Adrenal gland (tissue), 19 donors: ENCODE data around the gene TRIM38. TPM values are rescaled to one million over a fixed set of nuclear protein-coding genes. Genes with fewer than 3 reads are reported as not detected.

Experiments used
- DNase-seq, 7 donors: peaks; one replicate each; pipeline ENCODE4 v3.0.0-alpha.2; 2019 to 2020
- H3K27ac ChIP-seq, 5 donors: fragments of 200-600 bp; sonication (generic) in 4 of 5; 1 replicate in 3 of 5; 2 replicates in 2 of 5; pipeline versions ENCODE4 v1.5.1 to v1.8.0; 2016 to 2020; ENCODE audit warnings: mild to moderate bottlenecking in 1 of 5
- H3K27me3 ChIP-seq: fragments of 200-600 bp; 2 replicates; pipeline ENCODE4 v1.8.0; 2021
- H3K36me3 ChIP-seq, 2 donors: fragments of 200-600 bp; replicated peaks in 1 of 2; 1 replicate in 1 of 2; 2 replicates in 1 of 2; pipeline versions ENCODE4 v1.5.1 to v1.8.0; 2018 to 2022
- H3K4me1 ChIP-seq, 2 donors: fragments of 200-600 bp; replicated peaks in 1 of 2; 1 replicate in 1 of 2; 2 replicates in 1 of 2; pipeline versions ENCODE4 v1.5.1 to v1.8.0; 2018 to 2021
- H3K4me3 ChIP-seq, 4 donors: fragments of 200-600 bp; sonication (generic) in 3 of 4; one replicate each; pipeline ENCODE4 v1.5.1; 2016 to 2018
- H3K9me3 ChIP-seq, 3 donors: fragments of 200-600 bp; sonication (generic) in 1 of 3; replicated peaks in 1 of 3; 1 replicate in 2 of 3; 2 replicates in 1 of 3; pipeline versions ENCODE4 v1.5.1 to v1.8.0; 2016 to 2021
- CTCF ChIP-seq, 6 experiments: fragments of 450-650 bp in 4 of 6; fragments of 200-600 bp in 2 of 6; sonication (generic) in 1 of 6; IDR thresholded peaks; 1 replicate in 5 of 6; 2 replicates in 1 of 6; pipeline versions ENCODE4 v1.5.1 to v1.8.0; 2016 to 2021; ENCODE audit warnings: antibody characterized with exemption in 6 of 6, mild to moderate bottlenecking in 2 of 6, moderate library complexity in 1 of 6
- POLR2A ChIP-seq, 2 donors: fragments of 450-650 bp; IDR thresholded peaks; one replicate each; pipeline ENCODE4 v1.6.1; 2017; ENCODE audit warnings: antibody characterized with exemption in 2 of 2, mild to moderate bottlenecking in 2 of 2, moderate library complexity in 1 of 2
- WGBS, 4 donors: extraction: QIAGEN DNeasy Blood & Tissue Kit in 2 of 4; methylation state at CpG; one replicate each; pipeline versions ENCODE4 v1.1.5 to v1.1.7; 2013 to 2017; 5-methylcytosine and 5-hydroxymethylcytosine counted together
- intact Hi-C, 2 donors: fragments of 100-400 bp; cut with DNase I; formaldehyde crosslinking; loops; one replicate each; pipeline versions ENCODE4 v1.14.1 to v1.15.0; 2022 to 2023
- long read RNA-seq, 10 donors: library from polyadenylated mRNA in 3 of 10; unstranded in 2 of 10; stranded (forward) in 1 of 10; transcript quantifications; one replicate each; pipeline ENCODE4 v2.0.0 and lab custom pipeline, GENCODE V29; 2021 to 2026
- polyA plus RNA-seq, 3 donors: library from polyadenylated mRNA; stranded (reverse); fragments of 200-250 nt in 2 of 3; fragments of 350-450 nt in 1 of 3; fragmentation: Illumina TruSeq in 1 of 3; extraction: RNeasy Lipid Tissue Mini Kit (QIAGEN cat#74804) in 1 of 3; gene quantifications; one replicate each; pipeline ENCODE4 v1.2.3, GENCODE V29; 2013 to 2014
- total RNA-seq, 9 donors: library from RNA; depleted of rRNA in 4 of 9; stranded (reverse); fragments of >200 nt in 4 of 9; fragments of 120-200 nt in 1 of 9; fragmentation: NEBNext Ultra II Directional in 1 of 9; extraction: Animal tissue kit (Norgen Biotek cat#: 25700) in 1 of 9; gene quantifications; one replicate each; pipeline versions ENCODE4 v1.1.0 to v1.2.4, GENCODE V29; 2013 to 2023
- donor health status: healthy with polysubstance abuse.
- donor health status: Bipolar disorder and iron deficiency.
- donor health status: DM: yes; HTN: yes; CAD: no.
- donor health status: DM: no; HTN: no; CAD: no.
- donor health status: DM: no; HTN: no; CAD: no.
- donor health status: DM: yes; HTN: yes; CAD: no.

The TRIM38 gene
- total RNA-seq (10 to 100 TPM in 6 of 9 donors, 1 to 10 TPM in 3; 8.3 to 15.6 (median 11.0) TPM), polyA plus RNA-seq (1 to 10 TPM; 5.7 to 8.9 (median 7.9) TPM)
- long read RNA-seq, donor 1, full-length matches to known transcripts, result 2 of 2 reads
- long read RNA-seq, donor 1, partial matches to known transcripts, result 0 of 2 reads
- long read RNA-seq, donor 1, other reads (novel, unspliced or antisense), result 0 of 2 reads
- long read RNA-seq, donor 2, full-length matches to known transcripts, result 2 of 2 reads
- long read RNA-seq, donor 2, partial matches to known transcripts, result 0 of 2 reads
- long read RNA-seq, donor 2, other reads (novel, unspliced or antisense), result 0 of 2 reads
- long read RNA-seq, donor 3, full-length matches to known transcripts, result 1 of 1 reads
- long read RNA-seq, donor 3, partial matches to known transcripts, result 0 of 1 reads
- long read RNA-seq, donor 3, other reads (novel, unspliced or antisense), result 0 of 1 reads
- long read RNA-seq, donor 4, full-length matches to known transcripts, result 7 of 17 reads
- long read RNA-seq, donor 4, partial matches to known transcripts, result 2 of 17 reads
- long read RNA-seq, donor 4, other reads (novel, unspliced or antisense), result 8 of 17 reads
- long read RNA-seq, donor 5, full-length matches to known transcripts, result 23 of 32 reads
- long read RNA-seq, donor 5, partial matches to known transcripts, result 1 of 32 reads
- long read RNA-seq, donor 5, other reads (novel, unspliced or antisense), result 8 of 32 reads
- long read RNA-seq, donor 6, full-length matches to known transcripts, result 2 of 5 reads
- long read RNA-seq, donor 6, partial matches to known transcripts, result 0 of 5 reads
- long read RNA-seq, donor 6, other reads (novel, unspliced or antisense), result 3 of 5 reads
- long read RNA-seq, donor 7, full-length matches to known transcripts, result 1 of 1 reads
- long read RNA-seq, donor 7, partial matches to known transcripts, result 0 of 1 reads
- long read RNA-seq, donor 7, other reads (novel, unspliced or antisense), result 0 of 1 reads
- long read RNA-seq, donor 8, full-length matches to known transcripts, result 3 of 3 reads
- long read RNA-seq, donor 8, partial matches to known transcripts, result 0 of 3 reads
- long read RNA-seq, donor 8, other reads (novel, unspliced or antisense), result 0 of 3 reads
- long read RNA-seq, donor 9, result 0 reads
- long read RNA-seq, donor 10, result 0 reads

GRCh38 chr6:25962149-25963127 lies at the start of gene TRIM38:
Gene TRIM38, plus strand, starts transcription at chr6:25962802. Its CDS starts 3,721 bp downstream, at chr6:25966523.
- Histone ChIP-seq H3K36me3 (peaks cover 0 to 19% of the 10 kb centered on the region in 2 donors), H3K27ac (peak within 1 kb of the TSS; percentile 74 to 93 (median 89)), H3K4me1 (peaks cover 16 to 47% of the 10 kb centered on the region in 2 donors), H3K27me3 (no peaks in the 10 kb centered on the region), H3K4me3 (peak within 1 kb of the TSS in 3 of 4 donors; percentile 48 to 74 (median 67)), H3K9me3 (no peaks in the 10 kb centered on the region)
- peak; percentile 74 to 90 (median 86) for DNase-seq
- TF ChIP-seq CTCF (IDR thresholded peaks at IDR 0.05) (no peak), POLR2A (IDR thresholded peaks at IDR 0.05) (peak; percentile 84 to 94)
- WGBS, 4 donors, result 2 to 12% (median 8%) methylated on average over 11 of the region's 11 CpGs
- intact Hi-C loops, result no loop called here

- WGBS, 4 donors, result 75 to 89% (median 82%) methylated on average over 3 of the region's 3 CpGs
- Histone ChIP-seq H3K27ac (no peak overlapping the region), H3K9me3 (no peaks in the 10 kb centered on the region), H3K4me3 (no peak overlapping the region), H3K36me3 (no peaks in the 10 kb centered on the region), H3K4me1 (no peaks in the 10 kb centered on the region), H3K27me3 (peaks cover 9% of the 10 kb centered on the region)
- intact Hi-C loops, result no loop called here
- TF ChIP-seq CTCF (IDR thresholded peaks at IDR 0.05) (no peak), POLR2A (IDR thresholded peaks at IDR 0.05) (no peak)
- DNase-seq, result no peak
These were observed 48.9 kb upstream of the TRIM38 start for GRCh38 chr6:25913741-25914140.

- intact Hi-C loops, result no loop called here
- H3K27me3 ChIP-seq, result peaks cover 9% of the 10 kb centered on the region
- DNase-seq, result no peak
- H3K9me3 ChIP-seq, result no peaks in the 10 kb centered on the region
- TF ChIP-seq CTCF (IDR thresholded peaks at IDR 0.05), result no peak
- TF ChIP-seq POLR2A (IDR thresholded peaks at IDR 0.05), result no peak
- H3K36me3 ChIP-seq, result no peaks in the 10 kb centered on the region
- WGBS, 4 donors, result 72 to 83% (median 77%) methylated on average over 3 of the region's 3 CpGs
- no peak overlapping the region for H3K4me3 ChIP-seq
- H3K4me1 ChIP-seq, result no peaks in the 10 kb centered on the region
- no peak overlapping the region for H3K27ac ChIP-seq
These were observed 46.3 kb upstream of the TRIM38 start for GRCh38 chr6:25916330-25916729.
